ENCODE data around the gene SPINT1. TPM values are rescaled to one million over a fixed set of nuclear protein-coding genes. Genes with fewer than 3 reads are reported as not detected.
A peak's percentile ranks its signal among the peaks of the same experiment; 100 is the strongest.
"Not testable (repeated sequence)": the region's sequence is repeated elsewhere in the genome, so short reads cannot be mapped to it uniquely, and the experiment has no call there.

Gene SPINT1
- total RNA-seq, 1 donor from 2014 or later = 4.0 TPM

GRCh38 chr15:40855706-40856234 is 11.9 kb downstream of the SPINT1 start:
- DNase-seq (ENCODE audit: low spot score) (no peak), ATAC-seq (no peak)
- intact Hi-C loops (cut with DNase I) = no loop called here

GRCh38 chr15:40856746-40857145 is 12.9 kb downstream of the SPINT1 start:
- no peak for DNase-seq (ENCODE audit: low spot score)

GRCh38 chr15:40857601-40858341 is 13.9 kb downstream of the SPINT1 start:
- ATAC-seq = peak; percentile 88
- intact Hi-C loops (cut with DNase I) = no loop called here
- peak; percentile 82 for DNase-seq (ENCODE audit: low spot score)

More at GRCh38 chr15:40856746-40857145, 12.9 kb downstream of the SPINT1 start:
- ATAC-seq = no peak
- intact Hi-C loops (cut with DNase I) = no loop called here

GRCh38 chr15:40858706-40859105 is 14.9 kb downstream of the SPINT1 start:
- intact Hi-C loops (cut with DNase I) = no loop called here
- ATAC-seq = no peak

GRCh38 chr15:40859206-40859851 is 15.5 kb downstream of the SPINT1 start:
- intact Hi-C loops (cut with DNase I) = no loop called here
- DNase-seq (ENCODE audit: low spot score) (peak; percentile 77), ATAC-seq (peak; percentile 47)

More at GRCh38 chr15:40858706-40859105, 14.9 kb downstream of the SPINT1 start:
- DNase-seq (ENCODE audit: low spot score) = no peak

- DNase-seq (ENCODE audit: low spot score) = not testable (repeated sequence)
Measured at GRCh38 chr15:40861147-40861546, 17.3 kb downstream of the SPINT1 start.

GRCh38 chr15:40863660-40864270 is 19.9 kb downstream of the SPINT1 start:
- no peak for ATAC-seq
- intact Hi-C loops (cut with DNase I) = no loop called here
- no peak for DNase-seq (ENCODE audit: low spot score)

More at GRCh38 chr15:40861147-40861546, 17.3 kb downstream of the SPINT1 start:
- ATAC-seq; intact Hi-C loops (cut with DNase I): not testable (repeated sequence)

GRCh38 chr15:40867199-40867598 is 23.4 kb downstream of the SPINT1 start:
- ATAC-seq (no peak), DNase-seq (ENCODE audit: low spot score) (no peak)
- intact Hi-C loops (cut with DNase I) = no loop called here

- intact Hi-C loops (cut with DNase I) = no loop called here
- DNase-seq (ENCODE audit: low spot score) (no peak), ATAC-seq (no peak)
Measured at GRCh38 chr15:40869686-40870085, 25.8 kb downstream of the SPINT1 start.

GRCh38 chr15:40870716-40871115 is 26.9 kb downstream of the SPINT1 start:
- intact Hi-C loops (cut with DNase I) = no loop called here
- no peak for DNase-seq (ENCODE audit: low spot score)
- no peak for ATAC-seq

GRCh38 chr15:40871749-40872617 is 28.1 kb downstream of the SPINT1 start:
- DNase-seq (ENCODE audit: low spot score) (no peak), ATAC-seq (peak; percentile 17)
- intact Hi-C loops (cut with DNase I) = no loop called here

- no peak for DNase-seq (ENCODE audit: low spot score)
- ATAC-seq = no peak
- intact Hi-C loops (cut with DNase I) = no loop called here
Measured at GRCh38 chr15:40872791-40873693, 29.2 kb downstream of the SPINT1 start.

GRCh38 chr15:40873694-40874561 is 30.1 kb downstream of the SPINT1 start, which contains the start of gene RHOV:
TSS of gene RHOV (minus strand) at chr15:40874234. CDS start at chr15:40874139, 95 bp downstream.
- DNase-seq (ENCODE audit: low spot score) (peak; percentile 61), ATAC-seq (peak; percentile 62)
- intact Hi-C loops (cut with DNase I) = no loop called here

GRCh38 chr15:40875991-40876730 is 32.3 kb downstream of the SPINT1 start:
- DNase-seq (ENCODE audit: low spot score) = no peak
- no peak for ATAC-seq
- intact Hi-C loops (cut with DNase I) = no loop called here

GRCh38 chr15:40877694-40878093 is 33.8 kb downstream of the SPINT1 start:
- intact Hi-C loops (cut with DNase I) = no loop called here

GRCh38 chr15:40878785-40879184 is 34.9 kb downstream of the SPINT1 start:
- intact Hi-C loops (cut with DNase I) = no loop called here
- ATAC-seq (no peak), DNase-seq (ENCODE audit: low spot score) (no peak)

More at GRCh38 chr15:40877694-40878093, 33.8 kb downstream of the SPINT1 start:
- DNase-seq (ENCODE audit: low spot score) (no peak), ATAC-seq (no peak)

All from sciatic nerve (tissue), 2 donors.